ENCODE measurements around the gene SVIL.
"Not testable (repeated sequence)": the region's sequence is repeated elsewhere in the genome, so short reads cannot be mapped to it uniquely, and the experiment has no call there.

SVIL gene

DNA sequence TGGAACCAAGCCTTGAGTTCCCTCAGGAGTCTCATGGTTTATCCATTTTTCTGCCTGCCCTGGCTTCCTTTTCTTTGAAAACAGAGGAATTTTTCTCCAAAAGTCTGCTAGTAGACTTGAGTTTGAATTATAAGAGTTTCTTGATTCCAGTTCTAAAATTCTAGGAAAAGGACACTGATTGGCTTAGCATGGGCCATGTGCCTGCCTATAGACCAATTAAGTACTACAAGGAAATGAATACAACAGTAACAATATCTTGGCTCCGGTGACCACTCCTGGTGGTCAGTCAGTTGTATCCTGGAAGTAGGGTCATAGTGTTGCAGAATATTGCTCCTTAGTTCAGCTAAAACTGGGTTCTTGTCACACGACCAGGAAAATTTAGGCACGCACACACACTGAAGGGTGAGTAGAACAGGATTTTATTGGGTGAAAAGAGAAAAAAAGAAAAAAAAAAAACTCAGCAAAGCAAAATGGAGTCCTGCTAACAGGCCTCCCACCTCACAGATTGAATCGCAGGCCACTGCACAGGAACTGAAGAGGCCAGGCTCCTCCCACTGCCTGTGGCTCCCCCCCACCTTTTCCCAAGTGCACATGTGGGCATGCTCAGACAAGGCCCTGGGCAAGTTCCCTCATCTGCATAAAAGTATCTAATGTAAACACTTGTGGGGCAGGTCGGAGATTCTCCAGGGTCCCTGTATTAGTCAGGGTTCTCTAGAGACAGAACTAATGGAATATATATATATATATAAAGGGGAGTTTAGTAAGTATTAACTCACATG lies 190.8 kb downstream of the SVIL start:
- TF ChIP-seq, protein P1, sequence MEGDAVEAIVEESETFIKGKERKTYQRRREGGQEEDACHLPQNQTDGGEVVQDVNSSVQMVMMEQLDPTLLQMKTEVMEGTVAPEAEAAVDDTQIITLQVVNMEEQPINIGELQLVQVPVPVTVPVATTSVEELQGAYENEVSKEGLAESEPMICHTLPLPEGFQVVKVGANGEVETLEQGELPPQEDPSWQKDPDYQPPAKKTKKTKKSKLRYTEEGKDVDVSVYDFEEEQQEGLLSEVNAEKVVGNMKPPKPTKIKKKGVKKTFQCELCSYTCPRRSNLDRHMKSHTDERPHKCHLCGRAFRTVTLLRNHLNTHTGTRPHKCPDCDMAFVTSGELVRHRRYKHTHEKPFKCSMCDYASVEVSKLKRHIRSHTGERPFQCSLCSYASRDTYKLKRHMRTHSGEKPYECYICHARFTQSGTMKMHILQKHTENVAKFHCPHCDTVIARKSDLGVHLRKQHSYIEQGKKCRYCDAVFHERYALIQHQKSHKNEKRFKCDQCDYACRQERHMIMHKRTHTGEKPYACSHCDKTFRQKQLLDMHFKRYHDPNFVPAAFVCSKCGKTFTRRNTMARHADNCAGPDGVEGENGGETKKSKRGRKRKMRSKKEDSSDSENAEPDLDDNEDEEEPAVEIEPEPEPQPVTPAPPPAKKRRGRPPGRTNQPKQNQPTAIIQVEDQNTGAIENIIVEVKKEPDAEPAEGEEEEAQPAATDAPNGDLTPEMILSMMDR (IDR thresholded peaks at IDR 0.05; ENCODE audit: insufficient read depth, missing control alignments), result no peak
- DNase-seq (ENCODE audit: insufficient read length, low spot score) (no peak), FAIRE-seq (no peak)

DNA sequence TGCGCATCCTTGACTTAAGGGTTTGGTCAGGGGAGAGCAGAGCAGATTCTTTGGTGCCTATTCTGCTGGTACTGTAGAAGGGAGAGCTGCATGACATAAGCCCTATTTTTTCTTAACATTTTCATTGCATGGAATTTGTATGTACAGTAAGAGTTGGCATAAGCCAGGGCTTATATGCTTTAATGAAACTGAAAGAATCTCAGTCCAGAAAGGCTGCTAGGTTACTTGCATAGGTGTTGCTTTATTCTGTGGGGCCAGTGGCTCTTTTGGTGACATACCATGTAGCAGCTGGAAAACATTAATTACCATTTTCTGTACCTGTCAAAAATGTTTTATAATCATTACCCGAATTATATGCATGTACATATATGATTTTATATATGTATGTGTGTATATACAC lies 193.8 kb downstream of the SVIL start:
- no peak for FAIRE-seq
- no peak for DNase-seq (ENCODE audit: insufficient read length, low spot score)
- TF ChIP-seq, protein P1 (IDR thresholded peaks at IDR 0.05; ENCODE audit: insufficient read depth, missing control alignments), result no peak

DNA sequence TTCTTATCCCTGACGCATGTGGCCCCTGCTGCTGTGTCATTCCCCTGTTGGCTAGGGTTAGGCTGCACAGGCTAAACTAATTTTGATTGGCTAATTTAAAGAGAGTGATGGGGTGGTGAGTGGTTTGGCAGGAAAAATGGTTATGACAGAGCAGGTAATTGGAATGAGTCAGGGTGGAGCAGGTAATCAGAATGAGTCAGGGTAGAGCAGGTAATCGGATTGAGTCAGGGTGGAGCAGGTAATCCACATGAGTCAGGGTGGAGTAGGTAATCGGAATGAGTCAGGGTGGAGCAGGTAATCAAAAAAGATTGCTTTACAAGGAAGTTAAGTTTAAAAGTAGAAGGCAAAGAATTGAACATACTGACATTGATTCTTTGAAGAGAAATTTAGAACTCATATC lies 195.8 kb downstream of the SVIL start:
- FAIRE-seq; DNase-seq (ENCODE audit: insufficient read length, low spot score): not testable (repeated sequence)

DNA sequence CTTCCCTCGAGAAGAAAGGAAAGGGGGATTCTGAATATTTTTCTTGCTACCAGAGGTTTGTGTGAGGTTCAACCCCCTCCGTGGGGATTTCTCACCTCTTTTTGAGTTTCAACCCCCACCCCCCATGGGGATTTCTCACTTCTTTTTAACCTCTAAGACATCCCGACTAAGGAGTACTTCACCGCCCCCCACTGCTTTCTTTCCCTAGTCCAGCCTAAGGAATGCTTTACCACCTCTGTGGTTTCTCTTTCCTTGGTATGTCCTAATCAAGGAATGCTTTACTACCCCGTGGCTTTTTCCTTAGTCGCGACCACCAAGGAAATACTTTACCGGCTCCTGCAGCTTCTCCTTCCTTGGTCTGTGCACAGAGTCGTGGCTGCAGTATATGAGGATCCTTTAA lies 196.5 kb downstream of the SVIL start:
- DNase-seq (ENCODE audit: insufficient read length, low spot score) (no peak), FAIRE-seq (no peak)
- TF ChIP-seq, protein P1 (IDR thresholded peaks at IDR 0.05; ENCODE audit: insufficient read depth, missing control alignments), result no peak

DNA sequence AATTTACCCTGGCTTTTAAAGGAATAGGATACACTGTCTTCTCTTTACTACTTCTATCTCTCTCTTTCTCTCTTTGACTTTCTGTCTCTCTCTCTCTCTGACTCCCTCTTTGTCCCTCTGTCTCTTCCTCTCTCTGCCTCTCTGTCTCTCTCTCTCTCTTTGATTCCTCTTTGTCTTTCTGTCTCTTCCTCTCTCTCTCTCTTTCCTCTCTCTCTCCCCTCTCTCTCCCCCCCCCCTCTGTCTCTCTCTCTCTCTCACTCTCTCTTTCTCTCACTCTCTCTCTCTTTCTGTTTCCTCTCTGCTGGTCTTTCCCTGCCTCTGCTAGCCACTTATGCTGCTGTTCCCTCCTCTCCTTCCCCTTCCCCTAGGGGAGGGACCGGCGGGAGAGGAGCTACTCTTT lies 196.9 kb downstream of the SVIL start:
- FAIRE-seq (no peak), DNase-seq (ENCODE audit: insufficient read length, low spot score) (no peak)
- TF ChIP-seq, protein P1 (IDR thresholded peaks at IDR 0.05; ENCODE audit: insufficient read depth, missing control alignments), result no peak

DNA sequence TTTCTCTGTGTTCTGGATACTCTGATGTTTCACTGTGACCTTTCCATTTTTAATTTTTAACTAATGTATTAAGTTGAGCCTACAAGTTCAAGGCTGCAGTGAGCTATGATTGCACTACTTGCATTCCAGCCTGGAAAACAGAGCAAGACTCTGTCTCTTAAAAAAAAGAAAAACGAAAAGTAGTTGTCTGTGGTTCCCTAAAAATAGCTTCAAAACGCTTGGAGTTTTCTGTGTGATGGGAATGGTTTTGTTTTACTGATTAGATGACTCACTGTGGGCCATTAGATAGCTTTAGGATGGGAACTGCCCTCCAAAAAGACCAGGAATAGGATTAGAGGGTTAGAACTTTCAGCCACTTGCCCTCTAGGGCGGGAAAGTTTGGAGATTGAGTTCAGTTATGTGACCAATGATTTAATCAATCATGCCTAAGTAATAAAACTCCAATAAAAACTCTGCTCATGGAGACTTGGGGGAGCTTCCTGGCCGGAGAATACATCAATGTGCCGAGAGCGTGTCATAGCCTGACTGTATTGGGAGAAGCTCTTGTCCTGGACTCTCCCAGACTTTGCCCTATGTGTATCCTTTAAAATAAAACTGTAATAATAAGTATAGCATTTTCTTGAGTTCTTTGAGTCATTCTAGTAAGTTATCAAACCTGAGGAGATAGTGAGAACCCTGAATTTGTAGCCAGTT lies 198.8 kb downstream of the SVIL start:
- no peak for DNase-seq (ENCODE audit: insufficient read length, low spot score)

DNA sequence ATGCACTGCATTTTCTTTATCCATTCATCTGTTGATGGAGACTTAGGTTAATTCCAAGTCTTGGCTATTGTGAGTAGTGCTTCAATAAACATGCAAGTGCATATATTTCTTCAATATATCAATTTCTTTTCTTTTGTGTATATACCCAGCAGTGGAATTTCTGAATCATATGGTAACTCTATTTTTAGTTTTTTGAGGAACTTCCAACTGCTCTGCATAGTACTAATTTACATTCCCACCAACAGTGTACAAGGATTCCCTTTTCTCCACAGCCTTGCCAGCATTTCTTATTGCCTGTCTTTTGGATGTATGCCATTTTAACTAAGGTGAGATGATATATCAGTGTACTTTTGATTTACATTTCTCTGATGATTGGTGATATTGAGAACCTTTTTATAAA lies 200.7 kb downstream of the SVIL start:
- TF ChIP-seq, protein P1 (IDR thresholded peaks at IDR 0.05; ENCODE audit: insufficient read depth, missing control alignments), result no peak
- no peak for DNase-seq (ENCODE audit: insufficient read length, low spot score)
- FAIRE-seq, result no peak

More for the DNA sequence above, 198.8 kb downstream of the SVIL start:
- no peak for FAIRE-seq
- TF ChIP-seq, protein P1 (IDR thresholded peaks at IDR 0.05; ENCODE audit: insufficient read depth, missing control alignments), result no peak

Measured in D721Med (cell line).